MM.1S (cell line): ENCODE measurements around the gene DLEC1.

Source experiments
- DNase-seq: peaks from one replicate; pipeline ENCODE4 v3.0.0-alpha.2; 2015
- H2AFZ ChIP-seq: fragments of 300-600 bp; sonication (generic); 2 replicates; pipeline ENCODE4 v1.6.0; 2016; ENCODE audit warnings: antibody characterized with exemption, low read length
- H3F3A ChIP-seq: fragments of 300-600 bp; sonication (generic); 2 replicates; pipeline ENCODE4 v1.6.1; 2016; ENCODE audit warnings: mild to moderate bottlenecking, antibody characterized with exemption, low read length, moderate library complexity, mixed read lengths; ENCODE audit not compliant: insufficient read depth
- H3K27ac ChIP-seq: fragments of 300-600 bp; sonication (generic); 2 replicates; pipeline ENCODE4 v1.5.1; 2016; ENCODE audit warnings: mild to moderate bottlenecking, low read length
- H3K27me3 ChIP-seq: fragments of 300-600 bp; sonication (generic); replicated peaks from 2 replicates; pipeline ENCODE4 v1.6.0; 2016; ENCODE audit warnings: low read length; ENCODE audit not compliant: insufficient read depth
- H3K36me3 ChIP-seq: fragments of 300-600 bp; sonication (generic); replicated peaks from 2 replicates; pipeline ENCODE4 v1.6.1; 2016; ENCODE audit warnings: mild to moderate bottlenecking, low read length, mixed read lengths; ENCODE audit not compliant: insufficient read depth
- H3K4me1 ChIP-seq: fragments of 300-600 bp; sonication (generic); 2 replicates; pipeline ENCODE4 v1.6.1; 2016; ENCODE audit warnings: low read length, mixed read lengths
- H3K4me2 ChIP-seq: fragments of 300-600 bp; sonication (generic); 2 replicates; pipeline ENCODE4 v1.6.0; 2016; ENCODE audit warnings: low read depth, low read length
- H3K4me3 ChIP-seq: fragments of 300-600 bp; sonication (generic); 2 replicates; pipeline ENCODE4 v1.5.1; 2016; ENCODE audit warnings: low read length, mixed read lengths
- H3K79me2 ChIP-seq: fragments of 300-600 bp; sonication (generic); 2 replicates; pipeline ENCODE4 v1.6.1; 2016; ENCODE audit warnings: mixed run types, low read length, mixed read lengths
- H3K9ac ChIP-seq: fragments of 300-600 bp; sonication (generic); 2 replicates; pipeline ENCODE4 v1.6.1; 2016; ENCODE audit warnings: low read length, mixed read lengths
- H3K9me2 ChIP-seq: fragments of 300-600 bp; sonication (generic); replicated peaks from 2 replicates; pipeline ENCODE4 v1.6.1; 2016; ENCODE audit warnings: mild to moderate bottlenecking, low read length, mixed read lengths; ENCODE audit not compliant: insufficient read depth
- H3K9me3 ChIP-seq: fragments of 300-600 bp; sonication (generic); replicated peaks from 2 replicates; pipeline ENCODE4 v1.6.1; 2016; ENCODE audit warnings: mild to moderate bottlenecking, low read length, mixed read lengths; ENCODE audit not compliant: insufficient read depth
- H4K20me1 ChIP-seq: fragments of 300-600 bp; sonication (generic); 2 replicates; pipeline ENCODE4 v1.6.1; 2016; ENCODE audit warnings: mild to moderate bottlenecking, low read length, moderate library complexity, mixed read lengths; ENCODE audit not compliant: insufficient read depth
- CTCF ChIP-seq: fragments of 300-600 bp; sonication (generic); IDR thresholded peaks from 2 replicates; pipeline ENCODE4 v1.5.1; 2016; ENCODE audit warnings: antibody characterized with exemption, low read length, mixed read lengths
- EZH2 ChIP-seq: fragments of 300-600 bp; sonication (generic); optimal IDR thresholded peaks from 2 replicates; pipeline ENCODE3; 2017; ENCODE audit warnings: low read depth, mild to moderate bottlenecking, antibody characterized with exemption, low read length, mixed read lengths
- EZH2phosphoT487 ChIP-seq: fragments of 300-600 bp; sonication (generic); IDR thresholded peaks from 2 replicates; pipeline ENCODE4 v1.6.1; 2018; ENCODE audit warnings: antibody characterized with exemption, low read length

The DLEC1 gene

GRCh38 chr3:38152609-38153008, 113.6 kb downstream of the DLEC1 start:
- no peaks in the 10 kb centered on the region for H3K9me3 ChIP-seq
- H3K27ac ChIP-seq, result no peak overlapping the region
- no peak for TF ChIP-seq EZH2phosphoT487
- TF ChIP-seq EZH2, result no peak
- no peak for TF ChIP-seq CTCF
- H3K79me2 ChIP-seq, result no peaks in the 10 kb centered on the region
- H3K4me1 ChIP-seq, result no peaks in the 10 kb centered on the region
- DNase-seq, result no peak
- no peaks in the 10 kb centered on the region for H3K9me2 ChIP-seq
- no peaks in the 10 kb centered on the region for H3F3A ChIP-seq
- no peaks in the 10 kb centered on the region for H3K36me3 ChIP-seq
- H3K4me3 ChIP-seq, result no peak overlapping the region
- H3K27me3 ChIP-seq, result no peaks in the 10 kb centered on the region
- no peak overlapping the region for H3K4me2 ChIP-seq
- no peaks in the 10 kb centered on the region for H4K20me1 ChIP-seq
- no peak overlapping the region for H3K9ac ChIP-seq
- no peak overlapping the region for H2AFZ ChIP-seq

GRCh38 chr3:38153221-38153620, 114.2 kb downstream of the DLEC1 start:
- Histone ChIP-seq H3K27ac (no peak overlapping the region), H3F3A (no peaks in the 10 kb centered on the region), H3K9ac (no peak overlapping the region), H3K4me3 (no peak overlapping the region), H3K4me2 (no peak overlapping the region), H3K79me2 (no peaks in the 10 kb centered on the region), H3K9me3 (no peaks in the 10 kb centered on the region), H3K27me3 (no peaks in the 10 kb centered on the region), H4K20me1 (no peaks in the 10 kb centered on the region), H2AFZ (no peak overlapping the region), H3K9me2 (no peaks in the 10 kb centered on the region), H3K36me3 (no peaks in the 10 kb centered on the region), H3K4me1 (no peaks in the 10 kb centered on the region)
- no peak for TF ChIP-seq CTCF
- no peak for TF ChIP-seq EZH2
- DNase-seq, result no peak

- Histone ChIP-seq H3K27me3 (no peaks in the 10 kb centered on the region), H3K4me3 (no peak overlapping the region), H3F3A (no peaks in the 10 kb centered on the region), H3K27ac (no peak overlapping the region), H3K4me1 (no peaks in the 10 kb centered on the region), H3K36me3 (no peaks in the 10 kb centered on the region), H3K9ac (no peak overlapping the region), H3K9me3 (no peaks in the 10 kb centered on the region), H3K4me2 (no peak overlapping the region), H4K20me1 (no peaks in the 10 kb centered on the region), H2AFZ (no peak overlapping the region), H3K9me2 (no peaks in the 10 kb centered on the region), H3K79me2 (no peaks in the 10 kb centered on the region)
- TF ChIP-seq CTCF (no peak), EZH2 (no peak), EZH2phosphoT487 (no peak)
- no peak for DNase-seq
Measured at GRCh38 chr3:38154033-38154494, 115.1 kb downstream of the DLEC1 start.
